ENCODE measurements around the gene FNDC3B.

Gene FNDC3B

DNA sequence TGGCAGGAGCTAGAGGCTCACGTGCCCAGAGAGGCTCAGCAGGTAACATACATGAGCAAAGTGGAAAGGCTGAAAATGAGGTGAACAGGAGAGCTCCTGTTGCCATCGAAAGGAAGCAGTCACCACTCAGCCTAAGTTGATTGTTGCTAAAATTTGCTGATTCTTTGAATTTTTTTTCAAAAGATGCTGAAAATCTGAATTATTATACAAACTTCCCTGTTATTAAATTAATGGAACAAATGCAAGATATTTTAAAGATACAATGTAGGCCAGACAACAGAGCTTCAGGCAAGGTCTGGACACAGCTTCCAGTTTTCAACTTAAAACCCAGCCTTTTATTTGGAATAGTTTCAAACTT is 257.6 kb downstream of the FNDC3B start:
- no peak for DNase-seq

DNA sequence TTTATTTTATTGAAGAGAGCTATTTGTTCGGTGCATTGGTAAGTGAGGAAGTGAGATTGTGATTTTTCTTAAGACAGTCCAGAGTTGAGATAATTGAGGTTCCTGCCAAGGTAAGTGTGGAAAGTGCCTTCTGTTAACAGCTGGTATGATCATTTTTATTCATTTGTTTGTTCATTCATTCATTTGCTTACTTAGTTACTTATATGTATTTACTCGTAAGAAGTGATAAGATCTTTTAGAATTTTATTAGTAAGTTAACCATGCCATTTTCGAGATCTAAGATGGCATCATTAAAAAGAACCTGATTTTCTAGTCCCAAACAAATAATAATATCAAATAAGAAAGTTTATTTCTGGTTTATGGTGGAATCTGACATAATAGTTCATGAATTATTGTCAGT is 258.9 kb downstream of the FNDC3B start:
- DNase-seq: no peak

DNA sequence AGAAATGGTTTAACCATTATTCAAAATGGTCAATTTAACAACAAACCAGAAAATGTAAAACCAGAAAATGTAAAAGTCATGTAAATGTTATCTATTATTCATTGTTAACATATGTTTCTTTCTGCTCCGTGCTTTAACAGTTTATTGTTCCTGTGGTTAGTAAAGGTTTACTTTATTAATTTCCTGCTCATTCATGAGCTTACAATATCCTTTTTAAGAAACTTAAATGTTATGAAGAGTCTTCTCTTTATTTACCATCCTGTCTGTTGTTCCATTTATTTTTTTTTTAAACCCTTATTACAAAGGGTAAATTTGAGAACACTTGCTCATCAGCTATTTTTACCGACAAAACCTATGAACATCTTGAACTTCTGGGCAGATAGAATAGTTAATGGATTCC is 260.8 kb downstream of the FNDC3B start:
- DNase-seq: no peak

DNA sequence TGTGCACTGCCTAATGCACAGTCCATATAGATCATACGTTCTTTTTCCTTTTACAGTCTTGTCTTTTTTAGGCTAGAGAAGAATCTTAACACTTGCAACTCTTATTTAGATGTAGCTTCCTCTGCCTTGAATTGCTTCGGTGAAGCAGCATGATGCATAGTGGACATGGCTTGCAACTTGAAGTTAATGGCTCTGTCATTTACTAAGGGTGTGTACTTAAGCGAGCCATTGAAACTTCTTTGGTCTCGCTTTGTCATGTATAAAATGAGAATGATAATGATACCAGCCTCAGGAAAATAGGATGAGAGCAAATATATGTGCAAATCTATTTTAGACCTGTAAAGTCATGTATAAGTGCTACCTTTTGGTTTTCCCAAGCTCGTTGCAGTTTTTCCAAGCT is 261.5 kb downstream of the FNDC3B start:
- DNase-seq: no peak

DNA sequence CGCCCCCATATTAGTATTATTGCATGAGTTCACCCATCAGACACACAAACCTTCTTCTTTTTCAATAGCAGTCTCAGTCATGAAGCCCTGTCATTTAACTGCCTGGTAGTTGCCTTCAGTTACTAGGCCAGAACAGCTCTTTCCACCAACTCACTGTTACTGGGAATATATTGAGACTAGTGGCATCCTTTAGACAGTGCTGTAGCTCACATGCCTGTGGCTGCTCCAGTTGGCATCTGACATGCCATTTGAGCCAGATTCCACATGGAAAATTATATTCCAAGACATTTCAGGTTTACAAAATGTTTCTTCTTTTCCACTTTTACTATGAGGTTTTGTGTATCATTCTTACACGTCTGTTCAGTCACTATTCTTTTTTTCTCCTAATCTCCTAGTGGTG is 262.8 kb downstream of the FNDC3B start:
- no peak for DNase-seq

DNA sequence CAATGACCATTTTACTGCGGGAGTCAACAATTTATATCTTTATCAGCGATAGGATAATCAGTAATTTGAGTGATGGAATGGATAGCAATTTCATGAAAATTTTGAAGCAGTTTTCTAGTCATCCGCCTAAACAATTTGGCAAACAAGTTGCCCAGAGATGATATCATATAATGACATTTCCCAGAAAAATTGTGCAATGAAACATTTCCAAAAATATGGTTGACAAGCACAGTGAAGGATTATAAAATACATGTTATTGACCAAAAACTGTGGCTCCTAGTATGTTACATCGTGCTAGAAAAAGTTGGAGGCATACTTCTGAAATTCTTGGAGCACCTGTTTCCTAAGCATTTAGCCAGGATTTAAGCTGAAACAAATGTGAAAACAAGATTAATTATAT is 263.8 kb downstream of the FNDC3B start:
- no peak for DNase-seq

DNA sequence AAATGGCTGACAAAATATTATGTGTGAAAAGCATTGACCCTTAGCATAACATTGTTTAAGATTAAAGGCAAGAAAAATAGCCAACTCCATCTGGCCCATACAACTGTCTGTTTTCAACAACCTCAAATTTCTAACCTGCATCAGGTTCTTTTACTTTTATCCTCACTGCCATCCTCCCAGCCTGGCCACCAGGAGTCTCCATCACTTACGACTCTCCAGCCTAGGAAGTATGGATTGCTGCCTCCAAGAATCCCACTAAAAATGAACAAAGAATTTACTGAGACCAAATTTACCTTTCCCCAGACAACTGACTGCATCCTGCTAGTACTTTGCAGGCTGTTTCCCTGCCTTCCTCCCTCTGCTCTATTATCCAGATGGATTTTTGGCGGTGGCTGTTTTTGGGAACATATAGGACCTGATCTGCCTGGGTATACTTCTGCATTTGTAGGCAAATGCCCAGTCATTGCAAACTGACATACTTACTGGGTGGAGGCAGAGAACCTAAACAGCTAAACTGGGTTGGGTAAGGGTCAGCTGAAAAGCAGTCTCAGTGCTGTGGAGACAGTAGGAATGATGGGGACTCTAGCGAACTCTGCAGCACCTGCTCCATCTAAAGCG is 264.7 kb downstream of the FNDC3B start:
- DNase-seq: no peak

DNA sequence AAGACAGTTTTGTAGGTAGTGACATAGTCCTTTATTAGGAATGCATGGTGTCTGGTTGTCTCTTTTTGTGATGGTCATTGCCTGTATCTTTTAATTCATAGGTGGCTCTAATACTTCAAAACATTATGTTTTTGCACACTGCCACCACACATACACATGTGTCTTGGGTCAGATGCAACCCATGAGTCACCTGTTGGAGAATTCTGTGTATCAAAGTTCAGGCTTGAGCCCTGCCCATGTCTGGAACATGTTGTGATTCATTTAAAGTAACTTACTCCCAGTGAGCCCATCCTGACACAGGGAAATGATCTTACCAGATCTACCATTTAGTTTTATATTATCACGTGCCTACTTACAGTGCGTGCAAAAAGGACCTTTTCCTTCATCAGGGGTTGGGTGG is 266.2 kb downstream of the FNDC3B start:
- no peak for DNase-seq

DNA sequence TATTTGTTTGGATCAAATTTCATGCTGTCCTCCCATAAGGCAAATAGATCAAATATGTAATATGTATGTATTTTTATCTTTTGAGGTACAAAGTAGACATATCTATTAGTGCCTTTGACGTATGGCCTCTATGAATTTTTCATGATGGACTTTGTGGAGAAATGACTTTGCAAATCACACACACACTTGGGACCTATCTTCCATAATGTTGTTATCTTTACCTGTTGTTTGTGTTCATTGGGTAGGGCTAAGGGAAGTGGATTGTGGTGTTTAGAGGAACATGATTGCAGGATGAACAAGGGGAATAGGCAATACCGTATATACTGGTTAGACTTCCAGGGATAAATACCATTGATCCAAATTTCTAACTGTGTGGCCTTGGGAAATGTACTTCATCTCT is 266.6 kb downstream of the FNDC3B start:
- no peak for DNase-seq

DNA sequence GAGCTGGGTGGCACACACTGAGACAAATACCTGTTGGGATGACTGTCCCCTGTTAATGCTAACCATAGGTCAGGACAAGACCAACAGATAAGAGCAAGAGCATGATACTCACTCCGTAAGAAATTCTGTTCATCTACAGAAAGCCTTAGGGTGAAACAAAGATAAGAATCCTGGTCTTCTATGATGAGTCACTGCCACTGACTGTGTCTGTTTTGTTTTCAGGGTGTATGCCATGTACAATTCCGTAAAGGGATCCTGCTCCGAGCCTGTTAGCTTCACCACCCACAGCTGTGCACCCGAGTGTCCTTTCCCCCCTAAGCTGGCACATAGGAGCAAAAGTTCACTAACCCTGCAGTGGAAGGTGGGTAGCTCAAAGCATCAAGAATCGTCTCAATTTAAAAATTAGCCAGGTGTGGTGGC is 267.8 kb downstream of the FNDC3B start:
- no peak for DNase-seq

DNA sequence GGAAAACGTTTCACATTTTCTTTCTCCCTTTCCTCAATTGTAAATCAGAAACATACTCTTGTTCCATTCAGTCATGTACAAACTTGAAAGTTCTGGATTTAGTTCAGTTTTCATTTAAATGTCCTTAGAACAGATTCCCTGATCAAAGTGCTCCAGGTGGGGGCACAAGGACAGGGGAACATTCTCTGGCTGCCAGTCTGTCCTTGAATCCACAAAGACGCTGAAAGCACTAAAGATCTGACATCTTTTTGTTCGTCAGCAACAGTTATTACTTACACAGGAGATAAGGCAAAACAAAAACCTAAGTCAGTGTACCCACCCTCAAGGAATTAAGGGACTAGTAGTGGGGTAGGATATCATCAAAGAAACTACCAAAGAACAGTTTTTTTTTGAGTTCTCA is 269.7 kb downstream of the FNDC3B start:
- DNase-seq: no peak

DNA sequence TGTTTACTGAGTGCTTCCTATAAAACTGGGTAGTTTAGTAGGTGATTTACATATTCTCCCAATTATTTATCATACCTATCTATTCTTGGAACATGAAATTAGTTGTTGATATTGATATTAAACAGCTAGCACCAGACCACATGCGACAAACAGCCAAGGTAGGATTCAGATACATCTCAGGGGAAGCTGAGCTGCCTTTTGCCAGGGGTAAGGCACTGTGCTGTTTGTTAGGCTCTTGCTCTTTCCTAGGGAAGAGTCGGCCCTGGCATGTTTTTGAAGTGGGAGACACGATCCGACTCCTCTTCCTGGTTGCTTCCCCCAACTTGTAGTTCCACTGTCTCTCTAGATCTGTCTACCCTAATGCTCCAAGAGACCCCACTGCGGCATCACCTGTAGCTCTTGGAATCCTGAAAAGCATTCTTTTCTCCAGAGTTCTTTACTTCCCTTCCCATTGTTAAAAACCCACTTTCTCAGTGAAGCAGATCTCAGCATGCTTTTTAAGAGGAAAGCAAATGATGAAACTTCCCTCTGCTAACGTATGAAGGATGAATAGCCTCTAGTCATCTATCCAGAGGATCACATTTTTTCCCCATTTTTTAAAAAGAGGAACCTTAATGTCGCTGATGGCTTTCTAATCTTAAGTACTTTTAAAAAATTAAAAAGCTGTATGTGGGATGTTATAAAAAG is 270.5 kb downstream of the FNDC3B start:
- DNase-seq: no peak

DNA sequence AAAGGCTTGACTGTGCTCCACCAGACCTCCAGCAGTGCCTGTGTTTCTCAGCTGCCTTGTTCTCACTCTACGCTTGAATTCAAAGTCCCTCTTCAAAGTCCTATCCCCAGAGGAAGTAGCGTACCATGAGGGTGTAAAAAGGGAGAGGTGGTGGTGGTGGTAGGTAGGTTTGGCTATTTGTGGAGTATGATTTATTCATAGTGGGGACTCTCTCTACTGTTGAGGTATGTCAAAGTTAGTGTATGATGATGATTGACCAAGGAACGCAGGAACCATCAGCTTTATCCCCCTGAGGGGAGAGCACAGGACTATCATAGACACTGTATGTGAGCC is 271.0 kb downstream of the FNDC3B start:
- DNase-seq: no peak

DNA sequence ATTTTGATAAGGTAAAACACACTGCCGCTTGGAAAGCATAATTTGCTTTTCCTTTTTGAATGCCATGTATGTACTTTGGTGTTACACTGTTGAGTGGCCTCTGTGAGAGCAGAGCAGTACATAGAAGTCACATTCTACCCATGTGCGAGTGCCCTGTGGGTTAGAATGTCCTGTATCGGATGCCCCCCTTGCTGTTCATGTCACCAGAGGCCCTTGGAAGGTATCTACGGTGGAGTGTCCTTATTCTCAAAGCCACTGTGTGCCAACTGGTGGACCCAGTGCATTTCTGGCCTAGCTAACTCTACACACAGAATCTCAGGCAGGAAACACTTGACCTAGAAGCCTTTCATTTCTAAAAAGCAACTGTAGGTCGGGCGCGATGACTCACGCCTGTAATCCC is 271.8 kb downstream of the FNDC3B start:
- DNase-seq: no peak

DNA sequence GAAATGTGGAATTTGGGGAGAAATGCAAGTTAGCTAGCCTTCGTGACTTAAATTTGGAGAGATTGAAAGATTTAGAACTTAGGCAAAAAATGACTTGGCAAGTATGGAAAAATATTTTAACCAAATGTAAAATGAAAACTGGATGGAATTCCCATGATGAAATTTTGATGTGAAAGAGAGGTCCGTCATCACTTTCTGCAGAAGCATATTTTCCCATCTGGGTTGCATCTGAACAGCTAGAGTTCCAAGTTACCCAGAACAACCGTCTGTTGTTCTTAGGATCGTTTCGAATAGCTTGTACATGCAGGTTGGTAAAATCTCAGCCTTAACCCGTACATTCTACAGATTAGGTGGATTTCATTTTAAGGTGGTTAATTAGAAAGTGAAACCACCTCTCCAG is 272.6 kb downstream of the FNDC3B start:
- DNase-seq: no peak

DNA sequence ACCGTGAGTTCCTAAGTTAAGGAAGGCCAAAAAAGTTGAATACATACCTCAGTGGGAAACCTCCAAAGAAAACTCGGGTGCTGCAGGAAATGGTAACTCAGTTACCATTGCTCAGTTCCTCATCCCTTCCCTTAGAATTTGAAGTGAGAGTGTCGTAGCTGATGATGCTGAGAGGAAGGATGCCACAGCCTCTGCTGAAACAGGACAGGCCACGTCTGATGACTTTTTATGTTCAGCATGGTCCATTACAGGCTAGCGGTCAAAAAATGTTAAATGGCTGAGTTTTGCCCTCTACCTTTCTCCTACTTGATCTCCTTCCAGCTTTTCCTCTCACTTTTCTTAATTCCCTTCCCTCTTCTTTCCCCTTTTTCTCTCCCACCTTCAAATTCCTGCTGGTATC is 273.3 kb downstream of the FNDC3B start:
- DNase-seq: no peak

DNA sequence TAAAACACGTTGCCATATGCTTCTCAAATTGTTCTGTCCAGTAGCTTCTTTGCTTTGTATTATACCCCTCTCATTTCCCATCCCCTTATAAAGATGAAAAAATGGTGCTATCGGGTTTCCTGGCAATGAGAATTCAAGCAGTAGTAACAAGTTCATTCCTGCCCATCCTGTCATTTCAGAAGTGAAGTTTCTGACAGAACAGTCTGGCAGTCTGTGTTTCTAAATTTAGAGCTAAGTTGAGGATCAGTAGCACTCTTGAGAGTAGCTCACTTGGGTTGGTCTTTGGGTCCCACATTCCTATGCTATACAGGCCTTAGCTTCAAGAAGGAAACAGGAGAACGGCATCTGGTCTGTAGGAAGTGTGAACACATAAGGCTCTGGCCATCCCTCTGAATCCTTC is 274.3 kb downstream of the FNDC3B start:
- DNase-seq: no peak

DNA sequence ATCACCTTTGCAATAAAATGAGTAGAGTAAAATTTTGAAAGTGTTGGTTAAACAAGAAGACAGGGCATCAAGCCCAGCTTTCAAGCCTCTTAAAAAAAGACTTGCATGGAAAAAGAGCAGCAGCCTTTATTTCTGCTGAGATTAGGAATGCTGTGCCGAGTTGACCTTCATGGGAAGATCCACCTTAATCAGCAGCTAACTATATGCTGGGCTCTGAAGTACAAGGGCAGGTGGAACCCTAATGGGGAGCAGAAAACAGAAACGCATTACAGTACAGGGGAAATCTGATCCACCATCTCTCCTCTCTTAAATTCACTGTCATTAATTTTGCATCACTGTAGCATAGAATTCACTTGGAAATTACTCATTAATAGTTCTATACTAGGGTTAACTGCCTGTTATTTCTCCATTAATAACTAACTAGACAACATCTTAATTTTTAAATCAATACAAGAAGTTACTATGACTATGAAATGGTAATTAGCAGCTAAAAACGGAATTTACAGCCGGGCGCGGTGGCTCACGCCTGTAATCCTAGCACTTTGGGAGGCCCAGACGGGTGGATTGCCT is 275.3 kb downstream of the FNDC3B start:
- no peak for DNase-seq

DNA sequence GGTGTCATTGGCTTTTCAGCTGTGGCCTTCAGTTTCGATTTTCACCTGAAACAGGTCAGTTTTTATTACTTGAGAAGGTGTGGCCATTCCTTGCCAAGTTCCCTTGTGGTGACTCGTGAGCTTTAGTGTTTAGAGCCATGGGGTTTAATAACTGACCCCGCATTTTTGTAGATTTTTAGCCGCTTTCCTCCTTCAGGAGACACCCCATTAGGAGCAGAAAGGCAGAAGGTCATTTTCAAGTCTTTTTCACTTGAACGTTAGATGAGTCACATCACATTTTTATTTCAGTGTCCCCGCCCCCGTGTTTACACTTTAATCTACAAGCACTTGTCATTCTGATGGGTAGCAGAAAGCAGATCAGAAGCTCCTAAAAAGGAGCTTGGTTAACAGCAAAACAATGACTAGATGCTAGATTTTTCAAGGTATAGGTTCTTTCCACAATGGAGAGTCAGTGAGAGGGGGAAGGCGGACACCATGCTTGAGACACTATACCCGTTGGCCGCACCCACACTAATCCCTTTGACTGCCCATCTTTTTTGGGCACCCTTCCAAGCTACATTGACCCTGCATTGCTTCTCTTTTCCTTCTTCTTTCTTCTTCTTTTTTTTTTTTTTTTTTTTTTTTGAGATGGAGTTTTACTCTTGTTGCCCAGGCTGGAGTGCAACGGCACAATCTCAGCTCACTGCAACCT is 276.2 kb downstream of the FNDC3B start:
- DNase-seq: no peak

DNA sequence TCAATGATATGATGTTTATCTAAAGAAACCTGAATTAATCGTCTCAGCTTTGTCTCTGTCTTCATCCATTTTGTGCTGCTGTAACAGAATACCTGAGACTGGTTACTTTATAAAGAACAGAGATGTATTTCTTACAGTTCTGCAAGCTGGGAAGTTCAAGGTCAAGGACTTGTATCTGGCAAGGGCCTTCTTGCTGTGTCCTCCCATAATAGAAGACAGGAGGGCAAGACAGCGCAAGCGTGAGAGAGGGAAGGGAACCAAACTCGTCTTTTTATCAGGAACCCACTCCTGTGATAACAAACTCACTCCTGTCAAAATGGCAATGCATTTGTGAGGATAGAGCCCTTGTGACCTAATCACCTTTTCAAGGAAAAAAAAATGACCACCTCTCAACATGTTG is 277.4 kb downstream of the FNDC3B start:
- no peak for DNase-seq

DNA sequence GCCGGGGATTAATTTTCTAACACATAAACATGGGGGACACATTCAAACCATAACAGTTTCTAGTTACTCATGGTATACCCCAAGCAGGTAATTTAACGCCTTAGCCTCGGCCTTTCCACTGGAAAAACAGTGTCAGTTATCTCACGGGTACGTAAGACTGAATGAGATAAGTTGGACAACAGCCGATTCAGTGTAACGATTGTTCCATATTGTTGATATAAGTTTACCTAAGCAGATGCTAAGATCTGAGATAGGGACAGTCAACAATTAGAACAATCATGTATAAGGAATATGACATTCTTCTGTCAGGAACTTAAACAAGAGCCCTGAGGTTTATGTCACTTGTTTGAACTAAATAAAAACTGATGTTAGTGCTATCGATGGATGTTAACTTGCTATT is 278.1 kb downstream of the FNDC3B start:
- no peak for DNase-seq

DNA sequence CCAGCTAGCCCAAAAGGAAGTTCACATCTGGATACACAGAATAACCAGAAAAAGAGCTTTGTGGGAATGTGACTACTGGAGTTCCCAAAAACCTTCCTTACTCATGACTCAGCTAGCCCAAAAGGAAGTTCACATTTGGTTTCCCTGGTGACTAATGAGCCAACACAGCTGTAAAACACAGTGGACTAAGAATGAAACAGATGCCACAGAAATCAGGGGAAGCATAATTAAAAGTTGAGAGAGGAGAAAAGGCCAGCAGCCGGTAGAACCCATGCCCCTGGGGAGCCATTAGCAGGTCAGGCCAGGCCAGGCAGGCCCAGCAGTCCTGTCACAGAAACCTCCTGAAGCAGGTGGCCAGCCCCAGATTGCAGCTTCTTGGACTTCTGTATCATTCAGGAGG is 278.6 kb downstream of the FNDC3B start:
- DNase-seq: no peak

DNA sequence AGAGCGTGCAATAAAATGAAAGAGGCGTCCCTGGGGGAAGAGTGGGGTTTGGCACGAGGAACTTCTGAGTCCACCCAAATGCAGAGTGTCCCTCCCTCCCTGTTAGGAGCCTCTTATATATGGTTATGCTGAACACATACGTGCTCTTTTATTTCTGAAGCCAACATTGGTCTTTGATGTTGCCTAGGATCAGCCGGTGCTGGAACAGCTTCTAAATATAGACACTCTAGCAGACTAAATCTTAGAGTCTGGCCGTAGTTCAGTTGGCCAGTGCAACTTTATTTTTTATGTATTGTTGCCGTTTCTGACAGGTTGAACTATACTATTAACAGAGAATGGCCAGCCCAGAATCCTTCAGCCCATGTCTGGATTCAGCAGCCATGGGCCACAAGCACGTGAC is 280.2 kb downstream of the FNDC3B start:
- DNase-seq: no peak

DNA sequence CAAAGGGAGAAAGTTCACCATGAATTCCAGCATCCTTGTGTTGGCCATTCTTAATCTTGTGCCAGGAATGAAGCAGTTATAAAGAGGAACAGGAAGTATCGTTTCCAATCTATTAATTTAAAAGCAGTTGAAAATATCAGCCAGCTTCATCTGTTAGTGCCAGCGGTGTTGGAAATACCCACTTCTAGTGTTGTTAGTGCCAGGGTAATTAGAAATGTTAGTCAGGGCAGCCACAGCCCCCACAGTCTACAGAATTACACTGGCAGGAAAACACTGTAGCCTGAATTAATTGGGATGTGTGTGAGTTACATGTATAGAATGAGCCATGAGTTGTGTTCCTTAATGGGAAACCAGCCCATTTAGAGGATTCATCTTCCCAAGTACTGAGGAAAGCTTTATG is 281.1 kb downstream of the FNDC3B start:
- no peak for DNase-seq

DNA sequence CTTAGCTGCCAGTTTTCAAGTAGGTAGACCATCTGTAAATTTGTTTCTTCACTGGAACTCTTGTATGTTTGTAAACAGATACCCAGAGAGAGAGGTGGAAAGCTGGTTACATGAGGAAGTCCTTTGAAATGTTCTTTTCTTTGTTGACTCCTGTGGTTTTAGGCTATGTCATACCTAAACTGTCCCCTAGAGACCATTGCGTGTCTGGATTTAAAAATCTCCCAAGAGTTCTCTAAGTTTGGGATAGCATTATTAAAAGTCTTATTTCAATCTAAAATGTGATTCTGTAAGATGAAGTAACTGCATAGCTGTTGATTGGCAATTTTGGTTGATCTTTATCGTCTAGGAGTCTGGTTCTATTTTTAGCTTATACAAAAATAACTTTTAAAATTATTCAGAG is 281.7 kb downstream of the FNDC3B start:
- DNase-seq: no peak
